ENCODE data around the gene PACSIN2.
"Not testable (repeated sequence)": the region's sequence is repeated elsewhere in the genome, so short reads cannot be mapped to it uniquely, and the experiment has no call there.

The PACSIN2 gene

DNA sequence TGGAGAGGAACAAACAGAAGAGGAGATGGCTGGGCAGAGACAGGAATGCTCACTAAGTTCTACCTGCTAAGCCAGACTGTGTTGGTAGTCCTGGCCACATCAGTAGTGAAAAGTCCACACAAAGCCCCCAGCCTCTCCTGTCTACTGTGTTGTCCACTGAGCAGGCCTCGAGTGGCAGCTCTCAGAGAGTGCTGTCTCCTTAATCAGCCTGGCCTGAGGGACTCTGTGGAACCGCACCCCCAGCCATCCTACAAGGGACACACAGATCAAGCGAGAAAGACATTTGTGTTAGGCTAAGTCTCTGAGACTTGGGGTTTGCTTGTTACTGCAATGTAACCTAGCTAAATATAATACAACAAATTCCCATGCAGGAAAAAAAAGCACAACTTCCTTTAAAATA is 71.0 kb downstream of the PACSIN2 start:
- DNase-seq = no peak

DNA sequence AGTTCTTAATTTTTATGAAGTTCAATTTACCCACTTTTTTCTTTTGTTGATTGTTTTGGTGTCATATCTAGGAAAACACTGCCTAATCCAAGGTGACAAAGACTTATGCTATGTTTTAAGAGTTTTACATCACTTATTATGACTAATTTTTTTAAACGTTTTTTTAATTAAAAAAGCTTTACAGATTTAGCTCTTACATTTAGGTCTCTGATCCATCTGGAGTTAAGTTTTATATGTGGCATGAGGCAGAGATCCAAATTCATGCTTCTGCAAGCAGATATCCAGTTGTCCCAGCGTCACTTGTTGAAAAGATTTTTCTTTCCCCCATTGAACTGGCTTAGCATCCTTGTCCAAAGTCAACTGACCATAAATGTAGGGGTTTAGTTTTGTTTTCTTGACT is 72.6 kb downstream of the PACSIN2 start:
- DNase-seq = no peak

DNA sequence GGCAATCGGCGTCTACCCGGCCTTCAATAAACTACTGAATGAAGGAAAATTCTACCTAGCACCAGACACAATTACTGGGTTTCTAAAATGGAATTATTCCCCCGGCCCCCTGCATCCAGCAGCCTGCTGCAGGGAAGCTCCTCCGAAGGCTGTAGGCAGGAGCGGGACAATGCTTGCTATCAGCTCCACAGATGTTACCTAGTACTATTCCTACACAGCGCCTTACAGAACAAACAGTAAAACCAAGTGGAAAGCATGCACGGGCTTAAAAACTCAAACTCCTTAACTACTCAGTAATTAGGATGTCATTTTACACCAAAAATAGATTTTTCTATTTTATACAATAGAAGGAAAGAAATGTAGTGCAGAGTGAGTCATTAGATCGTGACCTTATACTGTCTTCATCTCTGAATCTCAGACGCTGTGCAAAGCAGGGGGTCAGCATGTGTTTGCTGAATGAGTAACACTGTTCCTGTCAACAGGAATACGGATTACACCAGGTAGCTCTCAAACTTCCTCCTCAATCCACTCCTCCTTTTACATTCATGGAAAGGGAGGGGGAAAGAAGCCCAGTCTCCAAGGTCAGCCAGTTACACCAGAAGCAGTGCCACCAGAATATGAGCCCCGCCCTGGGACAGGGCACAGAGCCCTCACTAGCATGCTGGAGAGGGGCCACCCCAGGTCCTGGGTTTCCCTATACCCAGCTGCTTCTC is 74.9 kb downstream of the PACSIN2 start:
- DNase-seq = no peak

DNA sequence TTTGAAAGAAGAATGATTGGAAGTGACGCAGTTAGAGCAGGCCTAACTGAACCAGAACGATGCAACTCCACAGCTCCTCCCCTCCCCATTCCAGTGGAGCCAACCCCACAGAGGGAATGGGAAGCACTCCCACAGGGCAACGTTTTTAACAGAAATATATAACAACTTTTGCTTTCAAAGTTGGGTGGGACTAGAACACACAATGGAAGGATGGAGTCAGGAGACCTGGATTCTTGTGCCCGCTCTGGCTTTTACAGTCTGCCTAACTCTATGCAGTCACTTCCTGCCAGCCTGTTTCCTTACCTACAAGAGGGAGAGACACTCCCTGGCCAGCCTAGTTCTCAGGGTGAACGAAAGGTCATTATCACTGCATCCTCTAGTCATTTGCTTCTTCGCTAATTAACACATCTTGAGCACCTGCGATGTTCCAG is 75.5 kb downstream of the PACSIN2 start:
- DNase-seq = no peak

DNA sequence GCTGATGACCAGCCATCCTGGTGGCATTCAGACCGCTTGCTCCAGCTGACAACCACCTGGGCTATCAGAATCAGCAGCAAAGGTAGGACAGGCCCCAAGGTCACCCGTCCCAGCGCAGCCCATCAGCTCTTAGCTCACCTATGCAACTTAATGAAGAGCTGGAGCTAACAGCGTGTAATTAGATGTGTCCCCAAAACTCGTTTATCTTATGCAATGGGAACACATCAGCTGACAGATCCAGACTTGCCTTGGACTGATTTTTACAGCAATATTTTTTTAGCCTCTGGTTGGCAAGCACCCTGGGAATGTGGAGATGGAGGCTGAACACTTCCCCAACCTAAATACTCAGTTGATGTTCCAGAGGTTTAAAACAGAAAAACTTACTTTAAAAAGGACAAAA is 76.0 kb downstream of the PACSIN2 start:
- DNase-seq = no peak

DNA sequence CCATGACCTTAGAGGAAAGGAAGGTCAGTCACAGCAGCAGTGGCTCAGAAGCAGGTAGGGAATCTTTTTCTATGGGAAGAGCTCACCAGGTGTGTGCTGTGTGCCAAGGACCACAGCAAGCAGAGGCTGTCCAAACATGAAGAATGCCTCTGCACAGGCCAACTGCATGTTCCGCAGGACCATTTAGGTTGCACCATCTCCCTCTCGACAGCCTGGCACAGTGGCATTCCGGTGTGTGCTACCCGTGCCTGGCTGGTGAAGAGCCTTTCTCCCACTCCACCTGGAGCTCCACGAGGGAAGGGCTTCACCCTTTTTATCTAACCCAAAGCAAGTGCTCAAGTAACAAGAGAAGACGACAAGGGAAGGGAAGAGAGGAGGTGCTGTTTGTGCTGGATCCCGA is 76.5 kb downstream of the PACSIN2 start:
- DNase-seq = no peak

DNA sequence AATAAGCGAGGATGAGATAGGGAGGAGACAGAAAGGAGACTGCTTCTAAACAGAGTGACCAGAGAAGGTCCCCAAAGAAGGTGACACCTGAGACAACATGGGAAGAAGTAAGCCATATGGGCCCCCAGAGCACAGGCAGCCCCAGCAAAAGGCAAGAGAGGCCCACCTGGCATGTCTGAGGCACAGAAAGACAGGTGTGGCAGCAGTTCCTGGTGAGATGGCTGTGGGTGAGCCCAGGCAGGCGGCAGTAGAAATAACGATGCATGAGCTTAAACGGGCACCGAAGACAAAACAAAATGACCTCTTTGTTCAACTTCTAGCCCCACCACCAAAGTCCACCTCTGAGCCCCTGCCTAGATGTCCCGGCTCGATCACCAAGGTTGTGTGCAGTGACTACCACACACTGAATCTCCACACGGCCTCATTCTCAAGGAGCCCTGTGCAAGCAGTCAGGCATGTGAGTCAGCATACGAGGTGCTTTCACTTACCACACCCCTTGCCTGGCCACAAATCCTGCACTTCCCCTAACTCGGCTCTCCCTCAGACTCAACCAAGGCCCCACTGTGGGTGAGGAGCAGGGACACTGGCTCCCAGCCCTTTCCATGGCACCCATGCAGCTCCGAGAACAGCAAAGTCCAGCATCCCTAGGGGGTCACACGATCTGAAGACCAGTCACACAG is 77.6 kb downstream of the PACSIN2 start:
- no peak for DNase-seq

DNA sequence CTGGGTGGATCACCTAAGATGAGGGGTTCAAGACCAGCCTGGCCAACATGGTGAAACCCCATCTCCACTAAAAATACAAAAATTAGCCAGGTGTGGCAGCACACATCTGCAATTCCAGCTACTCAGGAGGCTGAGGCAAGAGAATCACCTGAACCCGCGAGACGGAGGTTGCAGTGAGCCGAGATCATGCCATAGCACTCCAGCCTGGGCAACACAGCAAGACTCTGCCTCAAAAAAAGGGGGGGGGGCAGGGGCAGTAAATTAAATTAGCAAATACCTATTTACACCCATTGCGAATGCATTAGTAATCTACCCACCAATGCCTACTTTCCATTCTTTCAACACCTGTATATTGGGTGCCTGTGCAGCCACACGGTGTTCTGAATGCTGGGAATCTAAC is 78.3 kb downstream of the PACSIN2 start:
- not testable (repeated sequence) for DNase-seq

DNA sequence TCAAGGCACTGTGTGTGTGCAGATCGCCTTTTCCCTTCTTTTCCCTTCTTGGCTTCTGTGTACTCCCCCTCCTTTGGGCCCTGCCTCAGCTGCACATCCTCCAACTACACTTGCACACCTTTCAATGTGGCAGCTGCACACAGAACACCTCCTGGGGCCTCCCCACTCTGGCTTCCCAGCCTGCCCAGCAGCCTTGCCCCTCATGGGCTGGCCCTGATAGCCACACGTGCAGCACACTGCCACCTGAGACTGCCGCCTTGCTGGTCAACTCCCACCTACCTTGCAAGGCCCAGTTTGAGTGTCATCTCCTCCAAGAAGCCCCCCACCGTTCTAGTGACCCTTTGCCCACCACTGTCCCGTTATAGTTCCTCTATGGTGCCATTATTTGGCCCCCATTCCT is 80.6 kb downstream of the PACSIN2 start:
- DNase-seq = no peak

DNA sequence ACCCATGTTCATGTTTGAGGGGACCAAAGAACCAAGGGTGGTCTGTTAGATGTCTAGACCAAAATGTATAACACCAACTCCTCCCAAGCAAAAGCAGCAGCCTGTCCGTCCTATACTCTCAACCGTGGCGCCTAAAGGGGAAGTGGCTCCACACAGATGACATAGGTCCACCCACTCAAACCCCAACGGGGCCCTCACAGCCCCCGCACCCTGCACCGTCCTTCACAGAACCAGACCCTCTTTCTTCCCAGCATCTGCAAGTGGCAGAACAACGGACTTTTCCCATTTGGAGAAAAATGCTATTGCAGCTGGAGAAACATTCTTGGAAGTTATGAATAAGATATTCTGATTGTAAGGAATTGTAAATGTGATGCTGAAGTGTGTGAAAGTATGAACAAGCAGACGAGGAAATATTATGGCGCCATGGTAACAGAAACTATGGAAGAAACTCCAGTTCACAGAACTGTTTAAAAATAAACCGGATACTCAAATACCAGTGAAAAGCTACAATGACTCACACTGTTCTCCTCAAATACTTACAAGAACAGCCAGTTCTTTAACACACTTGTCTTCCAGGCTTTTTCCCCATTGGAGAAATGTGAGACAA is 81.4 kb downstream of the PACSIN2 start:
- DNase-seq = no peak

DNA sequence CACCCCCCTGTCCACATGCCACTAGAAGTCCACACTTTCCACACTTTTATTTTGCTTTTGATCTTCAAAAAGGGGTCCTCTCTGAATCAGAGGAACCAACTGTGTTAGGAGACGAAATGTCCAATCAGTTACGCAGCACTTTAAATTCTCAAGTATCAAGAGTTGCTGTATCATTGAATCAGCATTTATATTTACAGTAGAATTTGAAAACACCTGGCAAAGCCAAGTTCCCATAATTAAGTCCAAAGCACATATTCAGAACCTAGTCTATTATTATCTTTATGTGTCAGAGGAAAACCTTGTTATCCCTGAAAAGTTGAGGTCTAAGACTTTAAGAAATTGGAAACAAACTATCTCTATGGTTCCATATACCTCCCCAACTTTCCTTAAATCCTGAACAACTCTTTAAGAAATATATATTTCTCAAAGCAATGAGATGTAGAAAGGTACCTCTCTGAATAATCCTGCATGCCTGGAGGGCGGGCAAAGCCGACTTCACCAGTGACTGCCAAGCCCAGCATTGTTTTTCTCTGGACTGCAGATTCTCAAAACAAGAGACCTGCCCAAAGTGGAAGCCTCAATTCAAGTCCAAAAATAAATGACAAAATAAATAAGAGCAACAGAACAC is 82.0 kb downstream of the PACSIN2 start:
- DNase-seq = no peak

DNA sequence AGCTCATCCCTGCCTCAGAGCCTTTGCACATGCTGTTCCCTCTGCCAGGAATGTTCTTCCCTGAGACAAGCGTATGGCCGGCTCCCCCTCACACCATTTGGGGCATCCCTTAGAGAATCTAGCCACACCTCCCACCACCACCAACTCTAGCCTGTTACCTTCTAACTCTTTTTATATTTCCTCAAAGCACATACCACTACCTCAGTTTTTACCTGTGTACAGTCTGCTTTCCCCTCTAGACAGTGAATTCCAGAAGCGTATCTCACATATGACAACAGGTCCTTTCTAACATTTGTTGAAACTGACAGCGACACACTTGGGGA is 82.8 kb downstream of the PACSIN2 start:
- DNase-seq = no peak

DNA sequence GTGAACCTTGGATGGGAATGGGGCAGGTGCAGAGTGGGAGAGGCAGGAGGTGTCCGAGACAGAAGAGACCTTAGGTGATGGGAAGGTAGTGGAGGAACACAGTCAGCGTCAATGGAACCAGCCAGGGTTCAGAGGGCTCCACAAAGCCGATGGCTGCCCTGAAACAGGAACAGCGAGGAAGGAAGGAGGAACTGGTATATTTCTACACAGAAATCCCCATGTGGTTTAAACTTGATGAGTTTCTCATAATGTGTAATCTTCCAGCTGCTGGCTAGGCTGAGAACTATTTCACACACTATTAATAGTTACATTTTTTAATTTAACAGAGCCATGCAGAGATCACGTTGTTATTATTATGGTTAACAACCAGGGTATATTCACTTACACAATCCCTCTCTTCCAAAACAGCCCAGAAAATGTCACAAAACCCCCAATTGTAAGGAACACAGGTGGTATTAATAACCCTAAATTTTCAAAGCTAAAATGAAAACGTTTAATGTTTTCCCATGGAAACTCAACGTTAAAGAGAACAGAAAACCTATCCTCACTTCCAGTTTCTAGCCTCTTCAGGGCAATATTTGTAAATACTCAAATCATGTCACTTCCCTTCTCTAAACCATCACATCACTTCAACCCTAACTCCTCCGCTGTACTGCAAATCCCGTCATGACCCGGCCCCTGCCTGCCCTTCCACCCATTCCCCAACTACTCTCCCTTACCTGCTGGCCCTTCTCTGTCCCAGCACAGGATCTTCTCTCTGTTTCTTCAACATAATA is 83.3 kb downstream of the PACSIN2 start:
- DNase-seq = no peak

DNA sequence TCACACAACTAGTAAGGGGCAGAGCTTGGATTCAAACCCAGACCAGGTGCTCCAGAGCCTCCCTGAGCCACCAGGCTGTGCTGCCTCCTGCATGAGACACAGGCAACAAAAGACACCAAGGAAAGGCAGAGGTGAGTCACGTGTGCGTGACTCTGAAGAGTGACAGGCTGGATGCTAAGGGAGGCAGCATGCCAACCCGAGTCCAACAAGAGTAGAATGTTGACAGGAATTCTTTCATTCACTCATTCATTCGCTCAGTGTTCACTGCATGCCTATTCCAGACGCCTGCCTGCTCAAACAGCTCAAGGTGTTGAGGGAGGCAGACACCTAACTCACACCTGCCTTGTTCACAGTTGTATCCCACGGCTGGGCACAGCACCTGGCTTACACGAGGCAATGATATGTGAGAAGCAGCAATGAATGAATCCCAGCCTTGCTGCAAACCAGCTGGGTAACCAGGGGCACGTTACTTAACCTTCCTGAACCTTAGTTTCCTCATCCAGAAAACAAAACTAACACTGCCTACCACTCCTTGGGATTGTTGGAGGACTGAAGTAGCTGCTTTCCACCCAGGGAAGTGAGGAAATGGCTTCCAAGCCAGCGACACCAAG is 84.0 kb downstream of the PACSIN2 start:
- DNase-seq = no peak

DNA sequence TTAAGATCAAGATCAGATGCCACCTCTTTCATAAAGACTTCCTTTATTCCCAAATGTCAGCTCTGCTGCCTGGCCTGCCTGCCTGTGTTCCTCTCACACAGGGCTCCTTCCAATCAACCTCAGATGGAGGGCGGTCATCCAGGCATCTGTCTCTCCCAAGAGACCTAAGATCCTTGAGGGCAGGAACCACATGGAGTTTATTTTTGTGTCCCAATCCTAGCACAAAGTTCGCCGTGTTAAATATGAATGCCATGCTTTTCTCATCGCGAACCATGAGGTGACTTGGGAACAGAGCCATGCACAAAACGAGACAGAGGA is 85.2 kb downstream of the PACSIN2 start:
- no peak for DNase-seq

DNA sequence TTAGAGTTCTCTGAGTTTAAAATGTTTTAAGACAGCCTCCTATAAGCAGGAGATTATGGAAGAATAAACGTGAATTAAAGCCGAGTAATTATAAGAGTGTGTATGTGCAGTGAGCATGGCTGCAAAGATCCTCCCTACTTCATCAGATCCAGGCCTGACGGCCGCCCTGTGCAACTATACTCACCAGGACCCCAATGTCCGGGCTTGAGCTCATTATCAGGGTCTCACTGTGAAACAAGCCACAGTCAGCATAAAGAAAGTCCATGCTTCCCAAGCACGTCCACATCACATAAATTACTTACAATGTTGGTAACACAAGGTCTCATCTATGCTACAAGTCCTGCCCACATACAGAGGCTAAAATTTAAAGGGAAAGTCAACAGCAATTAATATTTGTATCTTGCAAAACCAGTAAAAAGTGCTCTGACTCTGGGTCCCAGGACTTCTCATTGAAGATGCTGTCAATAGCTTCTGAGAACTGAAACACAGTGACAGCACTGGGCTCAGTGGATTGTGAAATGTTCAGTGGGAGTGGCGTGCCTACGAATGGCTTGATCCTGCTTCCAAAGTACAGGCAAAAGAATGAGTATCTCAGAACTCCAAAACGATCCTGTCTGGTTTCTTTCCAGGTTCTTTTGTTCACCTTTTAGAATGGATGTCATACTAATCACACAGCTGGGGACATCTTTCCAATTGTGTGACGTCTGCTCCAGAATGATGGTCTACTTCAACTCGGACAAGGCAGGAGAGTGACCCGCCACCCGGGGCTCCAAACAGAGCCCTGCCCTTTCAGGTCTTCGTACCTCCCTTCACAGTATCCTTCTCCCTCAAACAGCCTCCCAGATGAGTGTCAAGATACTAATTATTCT is 85.7 kb downstream of the PACSIN2 start:
- DNase-seq = no peak

DNA sequence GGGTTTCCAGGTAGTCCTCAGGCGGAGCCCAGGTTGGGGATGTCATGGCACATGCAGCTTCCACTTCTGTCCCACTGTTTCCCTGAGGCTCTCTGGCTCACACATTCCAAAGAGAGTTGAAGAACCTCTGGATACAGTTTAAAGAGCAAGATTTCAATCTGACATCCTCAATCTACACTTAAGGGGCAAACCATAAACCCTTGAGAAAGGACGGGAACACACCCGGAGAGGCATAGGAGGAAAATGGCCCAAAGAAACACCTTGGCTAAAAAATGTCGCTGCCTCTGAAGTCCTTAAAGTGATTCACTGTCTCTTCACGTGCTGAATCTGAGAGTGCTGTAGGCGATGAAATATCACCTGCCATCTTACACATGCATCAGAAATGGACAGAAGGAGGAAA is 87.0 kb downstream of the PACSIN2 start:
- DNase-seq = no peak

DNA sequence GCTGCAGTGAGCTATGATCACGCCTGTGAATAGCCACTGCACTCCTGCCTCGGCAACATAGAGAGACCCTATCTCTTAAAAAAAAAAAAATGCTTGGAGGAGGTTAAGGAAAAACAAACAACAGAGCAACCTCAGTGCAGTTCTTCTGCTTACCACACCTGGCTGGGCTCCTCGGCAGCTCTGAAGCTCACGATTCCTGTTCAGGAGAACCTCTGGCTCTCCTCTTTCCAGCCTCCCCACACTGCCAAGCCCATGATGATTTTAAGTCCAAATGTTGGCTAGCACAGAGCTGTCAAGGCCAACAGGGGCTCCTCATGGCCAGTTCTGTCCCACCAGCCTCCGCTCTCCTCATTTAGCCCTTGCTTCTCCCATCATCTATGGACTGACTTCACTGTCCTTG is 88.2 kb downstream of the PACSIN2 start:
- no peak for DNase-seq

DNA sequence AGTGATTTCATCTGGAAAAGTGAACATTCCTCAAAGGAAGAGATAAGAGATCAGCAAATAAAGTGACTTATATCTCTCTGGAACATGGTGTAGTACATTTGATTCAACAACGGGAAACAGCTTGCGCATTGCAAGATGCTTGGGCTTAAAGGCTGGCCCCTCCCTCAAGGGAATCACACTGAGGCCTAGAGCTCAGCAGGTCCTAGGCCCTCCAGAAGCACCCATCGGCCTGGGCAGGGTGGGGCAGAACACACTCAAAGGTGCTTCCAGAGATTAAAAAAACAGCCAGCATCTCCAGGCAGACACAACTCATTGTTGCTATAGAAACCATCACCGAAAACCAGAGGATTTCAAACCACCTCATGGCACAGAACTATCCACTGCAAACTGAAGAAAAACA is 88.8 kb downstream of the PACSIN2 start:
- no peak for DNase-seq

DNA sequence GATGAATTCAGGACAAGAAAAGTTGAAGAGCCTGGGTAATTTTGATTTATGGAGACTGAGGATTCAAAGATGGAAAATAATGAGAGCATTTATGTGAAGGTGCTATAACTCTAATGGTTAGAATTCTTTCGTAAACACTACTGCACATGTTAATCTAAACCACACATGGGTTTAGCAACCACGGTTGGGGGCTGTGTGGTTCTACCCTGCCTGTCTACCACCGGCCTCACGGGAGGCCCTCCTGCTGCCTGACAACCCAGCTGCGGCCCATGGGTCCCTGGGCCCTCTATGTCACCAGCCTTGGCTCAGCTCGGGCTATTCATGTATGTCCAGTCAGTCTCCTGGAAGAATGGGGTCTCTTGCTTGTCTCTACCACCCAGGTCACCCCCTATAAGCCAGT is 89.4 kb downstream of the PACSIN2 start:
- DNase-seq = no peak

DNA sequence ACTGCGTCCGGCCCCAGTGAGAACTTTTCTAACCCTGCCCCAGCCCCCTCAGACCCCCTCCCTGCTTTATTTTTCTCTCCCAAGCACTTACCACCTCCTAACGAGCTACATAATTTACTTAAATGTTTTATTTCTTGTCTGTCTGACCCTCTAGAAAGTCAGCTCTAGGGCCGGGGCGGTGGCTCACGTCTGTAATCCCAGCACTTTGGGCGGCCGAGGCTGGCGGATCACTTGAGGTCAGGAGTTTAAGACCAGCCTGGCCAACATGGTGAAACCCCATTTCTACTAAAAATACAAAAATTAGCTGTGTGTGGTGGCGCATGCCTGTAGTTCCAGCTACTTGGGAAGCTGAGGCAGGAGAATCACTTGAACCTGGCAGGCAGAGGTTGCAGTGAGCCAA is 89.9 kb downstream of the PACSIN2 start:
- not testable (repeated sequence) for DNase-seq

DNA sequence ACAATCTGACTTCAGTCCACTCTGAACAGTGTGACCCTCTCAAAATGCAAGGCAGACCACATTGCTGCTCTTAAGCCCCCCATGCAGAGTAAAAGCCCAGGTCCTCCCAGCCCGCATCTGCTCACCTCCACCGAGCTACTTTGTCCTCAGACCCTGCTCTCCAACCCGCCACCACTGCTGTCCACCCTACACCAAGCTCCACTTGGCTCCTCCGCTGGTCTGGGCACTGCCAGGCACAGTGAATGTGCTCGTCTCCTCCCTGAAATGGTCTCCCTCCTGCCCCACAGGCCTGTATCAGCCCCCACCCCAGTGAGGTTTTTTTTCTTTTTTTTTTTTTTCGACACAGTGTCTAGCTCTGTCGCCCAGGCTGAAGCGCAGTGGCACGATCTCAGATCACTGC is 90.5 kb downstream of the PACSIN2 start:
- no peak for DNase-seq

All from activated CD4-positive, CD25-positive, alpha-beta regulatory T cell treated with anti-CD3 and anti-CD28 coated beads, Interleukin-2, amount 50 U/mL, for 72 hours (primary cell).